GM19438 (cell line): ENCODE measurements around the gene IL17D.
A peak's percentile ranks its signal among the peaks of the same experiment; 100 is the strongest.

Source experiments
- ATAC-seq: cut with Tn5 transposase; IDR thresholded peaks from one replicate; pipeline ENCODE4 v1.9.1; 2021; ENCODE audit warnings: low read depth; ENCODE audit not compliant: unreplicated experiment

The IL17D gene

GRCh38 chr13:20686863-20687579, 16.5 kb upstream of the IL17D start:
- no peak for ATAC-seq

GRCh38 chr13:20689291-20689690, 14.2 kb upstream of the IL17D start:
- ATAC-seq, result no peak

- no peak for ATAC-seq
Observed at GRCh38 chr13:20691616-20692015, 11.9 kb upstream of the IL17D start.

GRCh38 chr13:20696073-20696472, 7.4 kb upstream of the IL17D start:
- ATAC-seq, result no peak

- no peak for ATAC-seq
Observed at GRCh38 chr13:20699715-20700114, 3.8 kb upstream of the IL17D start.

- ATAC-seq, result no peak
Observed at GRCh38 chr13:20700288-20700687, 3.2 kb upstream of the IL17D start.

GRCh38 chr13:20701461-20701860, 2.0 kb upstream of the IL17D start:
- no peak for ATAC-seq

GRCh38 chr13:20702530-20702914, 977 bp upstream of the IL17D start:
- no peak for ATAC-seq

GRCh38 chr13:20703780-20704458, 420 bp downstream of the IL17D start:
- peak; percentile 88 for ATAC-seq

- no peak for ATAC-seq
Observed at GRCh38 chr13:20704459-20705069, 1.1 kb downstream of the IL17D start.

- no peak for ATAC-seq
Observed at GRCh38 chr13:20706661-20707060, 3.2 kb downstream of the IL17D start.

GRCh38 chr13:20708216-20708615, 4.7 kb downstream of the IL17D start:
- no peak for ATAC-seq

- no peak for ATAC-seq
Observed at GRCh38 chr13:20709369-20709768, 5.9 kb downstream of the IL17D start.

GRCh38 chr13:20709782-20710181, 6.3 kb downstream of the IL17D start:
- ATAC-seq, result no peak

GRCh38 chr13:20711301-20712044, 8.0 kb downstream of the IL17D start:
- ATAC-seq, result no peak

GRCh38 chr13:20713014-20713376, 9.5 kb downstream of the IL17D start:
- ATAC-seq, result no peak

- ATAC-seq, result no peak
Observed at GRCh38 chr13:20713751-20714150, 10.3 kb downstream of the IL17D start.

- ATAC-seq, result no peak
Observed at GRCh38 chr13:20714161-20714560, 10.7 kb downstream of the IL17D start.

- no peak for ATAC-seq
Observed at GRCh38 chr13:20714563-20715329, 11.2 kb downstream of the IL17D start.

GRCh38 chr13:20715330-20715712, 11.8 kb downstream of the IL17D start:
- no peak for ATAC-seq

- ATAC-seq, result no peak
Observed at GRCh38 chr13:20716951-20717350, 13.5 kb downstream of the IL17D start.
